NCI-H2196 treated with DMSO at 0.1 percent for 48 hours (cell line): Measurements from ENCODE around the gene COLGALT1.

Source experiments
- DNase-seq: peaks from one replicate; lab custom pipeline; 2025; ENCODE audit not compliant: unreplicated experiment; lab: John Stamatoyannopoulos, UW

COLGALT1 gene

DNA sequence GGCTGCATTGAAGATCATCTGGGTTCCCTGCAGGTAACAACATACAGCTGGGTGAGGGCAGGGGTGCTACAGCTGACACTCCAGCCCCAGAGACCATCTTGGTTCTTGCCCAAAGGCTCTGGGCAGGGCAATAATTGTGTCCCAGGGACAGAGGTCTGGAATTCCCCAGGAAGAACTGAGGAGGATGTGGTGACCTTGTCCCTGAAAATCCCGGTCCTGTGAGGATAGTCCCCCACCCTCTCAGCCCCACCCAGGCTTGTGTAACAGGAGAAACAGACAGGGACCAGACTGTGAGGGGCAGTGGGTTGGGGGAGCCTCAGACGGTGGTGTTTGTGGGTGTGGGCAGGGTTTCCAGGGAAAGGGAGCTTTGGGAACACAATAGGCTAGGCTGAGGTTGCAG, 63.5 kb downstream of the COLGALT1 start:
- DNase-seq: no peak

DNA sequence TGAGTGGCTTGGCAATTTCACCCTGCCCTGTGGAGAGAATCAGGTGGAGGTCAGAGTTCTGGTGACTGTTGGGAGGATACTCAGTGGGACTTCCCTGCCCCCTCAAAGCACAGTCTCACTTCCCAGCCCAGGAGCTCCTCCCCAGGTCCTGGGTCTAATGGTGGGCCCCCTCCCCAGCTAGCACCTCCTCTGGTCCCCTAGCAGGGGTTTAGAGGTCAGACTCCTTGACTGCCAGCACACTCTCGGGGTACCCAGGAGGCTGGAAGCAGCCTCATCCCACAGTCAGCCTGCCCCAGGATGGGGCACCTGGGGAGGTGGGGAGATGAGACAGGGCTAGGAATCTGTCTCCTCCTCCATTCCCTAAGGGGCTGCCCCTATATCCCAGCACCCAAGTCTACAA, 65.2 kb downstream of the COLGALT1 start:
- DNase-seq: no peak

DNA sequence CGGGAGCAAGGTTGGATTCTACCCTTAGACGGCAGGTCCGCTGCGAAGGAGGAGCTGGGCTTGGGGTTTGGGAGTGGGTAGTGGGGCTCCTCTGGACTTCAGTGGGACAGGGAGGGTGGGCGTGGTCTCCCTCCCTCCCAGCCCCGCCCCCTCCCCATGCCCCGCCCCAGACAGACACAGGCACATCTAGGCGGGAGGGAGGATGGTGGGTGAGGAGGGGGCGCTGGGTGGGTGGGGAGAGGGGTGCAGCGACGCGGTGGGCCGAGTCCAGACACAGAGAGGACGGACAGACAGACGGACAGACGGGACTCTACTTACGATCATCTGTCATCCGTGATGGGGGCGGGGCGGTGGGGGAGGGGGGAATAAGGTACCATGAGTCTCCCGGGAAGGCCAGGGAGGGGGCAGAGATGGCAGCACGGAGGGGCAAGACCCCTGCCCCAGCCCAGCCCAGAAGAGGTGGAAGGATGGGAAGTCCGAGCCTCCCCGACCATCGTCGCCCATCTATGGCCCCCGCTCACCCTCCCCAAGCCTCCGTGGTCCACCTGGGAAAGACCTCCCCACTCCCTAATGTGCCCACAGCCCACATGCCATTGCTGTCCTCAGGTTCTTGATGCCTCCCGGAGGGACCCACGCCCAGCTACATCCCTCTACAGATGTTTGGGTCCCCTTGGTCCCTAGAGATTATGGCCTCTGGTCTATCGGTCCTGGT, 67.9 kb downstream of the COLGALT1 start:
- no peak for DNase-seq

DNA sequence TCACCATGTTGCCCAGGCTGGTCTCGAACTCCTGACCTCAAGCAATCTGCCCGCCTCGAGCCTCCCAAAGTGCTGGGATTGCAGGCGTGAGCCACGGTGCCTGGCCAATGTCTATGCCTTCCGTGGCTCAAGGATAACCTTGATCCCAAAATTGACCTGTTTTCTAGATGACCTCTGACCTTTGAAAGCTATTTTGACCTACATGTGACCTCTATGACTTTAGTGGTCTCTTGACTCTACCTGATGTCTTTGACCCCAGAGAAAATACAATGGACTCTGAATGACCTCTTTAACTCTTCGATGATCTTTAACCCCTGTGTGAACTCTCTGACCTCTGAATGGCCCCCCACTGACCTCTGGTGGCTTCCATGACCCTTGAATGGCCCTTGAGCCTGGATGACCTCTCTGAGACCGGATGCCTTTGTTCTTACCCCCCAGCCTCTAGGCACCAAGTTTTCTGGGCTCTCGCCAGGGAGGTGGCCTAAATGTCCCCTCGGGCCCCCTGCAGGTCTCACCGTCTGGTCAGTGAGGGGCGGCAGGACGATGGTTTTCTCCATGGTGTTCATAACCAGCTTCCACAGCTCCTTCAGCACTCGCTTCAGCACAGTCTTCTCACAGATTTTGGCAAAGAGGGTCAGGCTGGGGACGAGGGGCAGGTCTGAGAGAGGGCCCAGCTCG, 69.0 kb downstream of the COLGALT1 start:
- no peak for DNase-seq

DNA sequence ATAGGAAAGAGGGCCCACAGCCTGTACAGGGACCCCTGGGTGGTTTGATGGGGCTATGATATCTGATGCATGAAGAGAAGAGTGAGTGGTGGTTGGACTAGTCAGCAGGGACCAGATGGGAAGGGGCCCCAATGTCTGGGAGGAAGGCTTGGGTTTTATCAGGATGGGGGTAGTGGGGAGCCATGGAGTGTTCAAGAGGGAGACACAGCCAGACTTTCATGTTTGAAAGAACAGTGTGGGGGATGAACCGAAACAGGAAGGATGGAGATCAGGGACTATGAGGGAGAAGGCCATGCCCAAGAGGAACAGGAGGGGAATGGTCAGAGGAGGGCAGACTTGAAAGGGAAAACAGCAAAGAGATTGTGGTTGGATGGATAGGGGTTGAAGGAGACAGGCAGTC, 69.6 kb downstream of the COLGALT1 start:
- no peak for DNase-seq

DNA sequence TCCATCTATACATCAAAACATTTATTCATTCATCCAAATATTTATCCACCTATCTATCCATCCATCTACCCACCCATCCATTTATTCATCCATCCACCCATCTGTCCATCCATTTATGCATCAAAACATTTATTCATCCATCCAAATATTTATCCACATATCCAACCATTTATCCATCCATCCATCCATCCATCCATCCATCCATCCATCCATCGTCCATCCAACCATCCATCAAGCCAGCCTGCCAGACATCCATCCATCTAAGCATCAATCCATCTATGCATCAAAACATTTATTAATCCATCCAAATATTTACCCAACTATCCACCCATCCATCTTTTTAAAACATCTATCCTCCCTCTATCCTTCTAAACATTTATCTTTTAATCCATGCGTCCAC, 70.5 kb downstream of the COLGALT1 start:
- DNase-seq: no peak

DNA sequence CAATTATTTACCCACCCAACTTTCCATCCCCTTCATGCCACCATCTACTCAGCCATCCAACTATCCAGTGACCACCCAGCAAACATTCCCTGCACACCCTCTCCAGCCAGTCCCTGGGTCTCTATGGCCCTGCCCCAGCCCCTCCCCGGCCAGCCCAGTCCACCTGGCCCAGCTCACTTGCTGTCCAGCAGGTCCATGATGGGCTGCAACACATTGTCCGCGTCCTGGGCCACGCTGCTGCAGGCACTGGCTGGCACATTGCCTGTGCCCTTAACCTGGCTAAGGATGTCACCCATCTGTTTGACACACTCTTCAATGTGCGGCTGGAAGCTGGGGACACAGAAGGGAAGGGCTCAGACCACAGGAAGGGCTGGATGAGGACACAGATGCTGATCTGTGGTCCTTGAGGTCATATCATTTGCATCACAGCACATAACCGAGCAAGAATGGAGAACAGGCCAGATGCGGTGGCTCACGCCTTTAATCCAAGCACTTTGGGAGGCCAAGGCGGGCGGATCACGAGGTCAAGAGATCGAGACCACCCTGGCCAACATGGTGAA, 71.1 kb downstream of the COLGALT1 start:
- DNase-seq: no peak

DNA sequence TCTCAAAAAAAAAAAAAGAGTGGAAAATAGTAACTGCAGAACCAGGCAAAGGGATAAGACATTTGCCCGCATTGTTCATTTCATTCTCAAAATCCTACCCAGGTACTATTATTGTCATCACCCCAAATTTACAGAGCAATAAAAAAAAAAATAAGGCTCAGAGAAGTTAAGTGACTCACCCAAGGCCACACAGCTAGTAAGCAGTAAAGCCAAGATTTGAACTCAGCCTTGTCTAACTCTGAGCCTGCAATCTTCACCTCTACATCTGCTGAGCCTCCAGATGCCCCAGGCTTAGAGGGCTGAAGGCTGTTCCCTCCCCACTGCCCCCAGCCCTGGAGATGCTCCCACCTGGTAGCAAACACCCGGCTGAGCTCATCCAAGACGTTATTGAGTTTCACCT, 71.7 kb downstream of the COLGALT1 start:
- no peak for DNase-seq

DNA sequence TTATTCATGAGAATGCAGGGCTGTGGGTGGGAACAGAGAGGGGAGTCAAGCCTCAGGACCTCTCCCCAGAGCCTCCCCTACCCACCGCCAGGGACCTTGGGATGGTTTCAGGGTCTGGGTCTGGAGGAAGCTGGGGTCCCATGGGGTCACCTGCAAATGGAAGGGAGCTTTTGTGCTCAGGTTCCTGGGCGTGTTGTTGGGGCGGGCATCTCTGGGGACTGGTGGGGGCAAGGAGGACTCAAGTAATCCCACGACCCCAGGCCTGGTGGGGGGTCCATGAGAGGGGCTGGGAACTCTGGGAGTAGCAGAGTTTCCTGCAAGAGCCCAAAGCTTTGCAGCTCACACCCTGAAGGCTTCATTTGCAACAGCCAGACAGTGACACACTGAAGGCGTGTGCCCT, 72.5 kb downstream of the COLGALT1 start:
- no peak for DNase-seq

DNA sequence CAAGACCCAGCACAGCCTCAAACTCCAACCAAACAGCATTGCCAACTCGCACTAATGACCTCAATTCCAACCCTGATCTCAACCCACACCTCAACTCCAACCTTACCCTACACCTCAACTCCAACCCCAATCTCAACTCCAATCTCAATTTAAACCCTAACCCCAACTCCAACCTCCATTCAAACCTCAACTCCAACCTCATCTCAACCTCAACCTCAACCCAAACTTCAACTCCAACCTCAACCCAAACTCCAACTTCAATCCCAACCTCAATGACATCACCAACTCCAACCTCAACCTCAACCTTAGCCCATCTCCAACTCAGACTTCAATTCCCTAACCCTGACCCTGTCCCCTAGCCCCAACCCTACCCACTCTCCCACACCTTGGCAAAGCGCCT, 74.3 kb downstream of the COLGALT1 start:
- DNase-seq: no peak

DNA sequence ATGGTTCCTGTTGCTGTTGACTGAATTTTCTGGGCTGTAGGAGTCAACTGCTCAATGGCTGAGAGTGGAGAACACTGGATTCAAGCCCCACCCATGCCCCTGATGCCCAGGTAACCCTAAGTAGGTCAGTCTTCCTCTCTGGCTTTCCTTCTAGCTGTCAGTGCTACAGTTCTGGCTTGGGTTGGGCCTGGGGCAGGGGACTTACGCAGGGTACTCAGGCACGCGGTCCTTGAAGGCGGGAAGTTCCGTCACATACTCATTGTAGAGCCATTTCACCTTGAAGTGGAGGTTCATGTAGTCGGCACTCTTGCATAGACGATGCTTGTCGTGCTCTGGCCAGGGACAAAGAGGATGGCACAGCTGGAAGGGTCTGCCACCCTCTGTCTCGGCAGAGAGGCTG, 77.1 kb downstream of the COLGALT1 start:
- no peak for DNase-seq
